K562 (cell line): ENCODE results near the gene ACY1. TPM values are rescaled to one million over a fixed set of nuclear protein-coding genes. Genes with fewer than 3 reads are reported as not detected.

ENCODE experiments used
- ATAC-seq: fragments of 200-7000 bp; cut with Tn5 transposase; 3 replicates; pipeline ENCODE4 v1.9.1; 2020; ENCODE audit warnings: moderate library complexity
- BruUV-seq: library from RNA; stranded (reverse); fragments of 400-500 nt; replicated peaks from 2 replicates; lab custom pipeline; 2021; lab: Mats Ljungman, UMichigan
- CTCF ChIA-PET: fragments of 300-600 bp; formaldehyde crosslinking; extraction: SDS; loops from one replicate; lab custom pipeline; 2021; ENCODE audit warnings: low intra/inter-chr PET ratio; lab: Yijun Ruan, JAX
- POLR2A ChIA-PET: fragments of 300-600, 350-650 bp; sonication (Branson Sonifier 250); formaldehyde crosslinking; extraction: SDS; loops from one replicate; lab custom pipeline; 2021; ENCODE audit warnings: antibody characterized with exemption, inconsistent platforms; lab: Yijun Ruan, JAX
- DNase-seq, 4 experiments: peaks; one replicate each; pipeline versions ENCODE4 v3.0.0 to v3.0.0-alpha.2; 2011 to 2018; ENCODE audit warnings: low spot score in 3 of 4, mixed read lengths in 3 of 4; ENCODE audit errors: extremely low read depth in 1 of 4
- FAIRE-seq: peaks from 2 replicates; lab custom pipeline; 2011; peaks lifted over from hg19 to GRCh38; lab: Jason Lieb, UNC
- H2AFZ ChIP-seq: 2 replicates; pipeline ENCODE4 v1.6.0; 2011; ENCODE audit warnings: low read depth, low read length, control low read depth, inconsistent platforms
- H3K27ac ChIP-seq: fragments of 200-600 bp; 3 replicates; pipeline ENCODE4 v1.8.0; 2011; ENCODE audit warnings: low read depth, mild to moderate bottlenecking, control low read depth, inconsistent platforms, low read length, moderate library complexity, mixed read lengths; ENCODE audit errors: extremely low read depth
- H3K27me3 ChIP-seq, 2 experiments: fragments of 300-600 bp in 1 of 2; 2 replicates in 1 of 2; 3 replicates in 1 of 2; pipeline versions ENCODE4 v1.6.0 to v1.8.0; 2011; ENCODE audit warnings: inconsistent platforms in 2 of 2, low read length in 2 of 2, mild to moderate bottlenecking in 1 of 2, mixed read lengths in 1 of 2, moderate library complexity in 1 of 2; ENCODE audit not compliant: control insufficient read depth in 2 of 2, insufficient read depth in 2 of 2
- H3K36me3 ChIP-seq: fragments of 300-600 bp; 3 replicates; pipeline ENCODE4 v1.8.0; 2011; ENCODE audit warnings: mild to moderate bottlenecking, low read length, inconsistent platforms; ENCODE audit not compliant: control insufficient read depth, insufficient read depth
- H3K4me1 ChIP-seq, 2 experiments: fragments of 200-600 bp in 1 of 2; replicated peaks in 1 of 2; 2 replicates in 1 of 2; 3 replicates in 1 of 2; pipeline versions ENCODE4 v1.5.1 to v1.8.0; 2011; ENCODE audit warnings: inconsistent platforms in 2 of 2, low read length in 2 of 2, mild to moderate bottlenecking in 1 of 2, mixed read lengths in 1 of 2, moderate library complexity in 1 of 2; ENCODE audit not compliant: control insufficient read depth in 2 of 2, insufficient read depth in 2 of 2
- H3K4me2 ChIP-seq: 2 replicates; pipeline ENCODE4 v1.6.1; 2011; ENCODE audit warnings: low read length, control low read depth, inconsistent platforms, mixed read lengths; ENCODE audit not compliant: insufficient read depth
- H3K4me3 ChIP-seq: fragments of 200-600 bp; sonication (generic), shearing (Covaris generic); 2 replicates; pipeline ENCODE4 v1.5.1; 2016; ENCODE audit warnings: control low read depth, inconsistent platforms
- H3K79me2 ChIP-seq: fragments of 200-600 bp; 3 replicates; pipeline ENCODE4 v1.8.0; 2011; ENCODE audit warnings: low read length, inconsistent platforms; ENCODE audit not compliant: control insufficient read depth, insufficient read depth
- H3K9ac ChIP-seq, 2 experiments: 2 replicates each; pipeline versions ENCODE4 v1.6.0 to v1.6.1; 2011; ENCODE audit warnings: low read depth in 2 of 2, low read length in 2 of 2, control low read depth in 1 of 2, inconsistent platforms in 1 of 2, mild to moderate bottlenecking in 1 of 2, mixed read lengths in 1 of 2; ENCODE audit not compliant: insufficient read depth in 1 of 2
- H3K9me1 ChIP-seq: one replicate; pipeline ENCODE4 v1.6.0; 2011; ENCODE audit warnings: inconsistent platforms, mild to moderate bottlenecking, low read length, moderate library complexity; ENCODE audit not compliant: control insufficient read depth, insufficient read depth
- H3K9me3 ChIP-seq: replicated peaks from 2 replicates; pipeline ENCODE4 v1.5.1; 2011; ENCODE audit warnings: low read depth, low read length, inconsistent platforms; ENCODE audit not compliant: control insufficient read depth, insufficient read depth
- H4K20me1 ChIP-seq: replicated peaks from 2 replicates; pipeline ENCODE4 v1.6.1; 2011; ENCODE audit warnings: low read length, inconsistent platforms, mixed read lengths; ENCODE audit not compliant: control insufficient read depth, insufficient read depth
- SPI1 ChIP-seq: IDR thresholded peaks from 2 replicates; pipeline ENCODE4 v1.6.1; 2011; ENCODE audit warnings: low read depth, low read length, control low read depth, borderline replicate concordance
- STAT6 ChIP-seq: sonication (generic); formaldehyde crosslinking; IDR thresholded peaks from 2 replicates; pipeline ENCODE4 v1.8.1; 2023; ENCODE audit warnings: mild to moderate bottlenecking, missing genetic modification reagents
- ZNF512 ChIP-seq: IDR thresholded peaks from 2 replicates; pipeline ENCODE4 v1.6.1; 2016; ENCODE audit warnings: missing genetic modification characterization, missing compliant biosample characterization
- WGBS: fragments of 100-300 bp; shearing (Covaris generic); methylation state at CpG from one replicate; pipeline ENCODE4 v1.1.6; 2016; ENCODE audit warnings: low coverage, mixed read lengths; ENCODE audit not compliant: insufficient coverage; ENCODE audit errors: missing lambda C conversion rate; 5-methylcytosine and 5-hydroxymethylcytosine counted together
- in situ Hi-C: fragments of 300-500 bp; cut with MboI; formaldehyde crosslinking; loops from 4 replicates; pipeline ENCODE4 v1.15.0; 2018; ENCODE audit warnings: inconsistent platforms, mixed read lengths
- intact Hi-C: fragments of 100-400 bp; cut with micrococcal nuclease; formaldehyde crosslinking; loops from 2 replicates; pipeline ENCODE4 v1.14.2; 2022
- polyA plus RNA-seq, 8 experiments: library from polyadenylated mRNA; depleted of rRNA in 4 of 8; stranded (reverse) in 5 of 8; unstranded in 3 of 8; fragments of >200 nt; fragmentation: Nextera tagmentation in 2 of 8; fragmentation: Illumina TruSeq in 1 of 8; extraction: Ambion mirVana in 2 of 8; extraction: Trizol in 1 of 8; gene quantifications; 2 replicates each; pipeline versions ENCODE4 v1.2.1 to v1.2.3, GENCODE V29; 2011 to 2014; ENCODE audit warnings: inconsistent platforms in 1 of 8, missing spikeins in 1 of 8
- total RNA-seq, 7 experiments: library from RNA; depleted of rRNA in 6 of 7; stranded (reverse); fragments of >200 nt in 6 of 7; fragmentation: Illumina TruSeq in 2 of 7; extraction: Trizol in 2 of 7; gene quantifications; 2 replicates each; pipeline versions ENCODE4 v1.2.1 to v1.2.3, GENCODE V29; 2011 to 2021; ENCODE audit warnings: low replicate concordance in 1 of 7

ACY1 gene
- total and polyA plus RNA-seq, 9 of the 15 experiments (the other 6 are each of a cell fraction or from before 2014, with no cell fraction given): 70.7 to 195 (median 123) TPM

GRCh38 chr3:51954105-51954504 lies 29.2 kb upstream of the ACY1 start:
- FAIRE-seq: no peak
- in situ Hi-C loops: no loop called here
- H2AFZ ChIP-seq: no peak overlapping the region

More at GRCh38 chr3:51954105-51954504, 29.2 kb upstream of the ACY1 start:
- no peaks in the 10 kb centered on the region for H3K79me2 ChIP-seq
- no peaks in the 10 kb centered on the region for H3K36me3 ChIP-seq
- TF ChIP-seq ZNF512 (no peak), STAT6 (CRISPR knock-in tag) (no peak), SPI1 (peak; percentile 61; the same call in 1 of the 2 replicates)
- no peak overlapping the region for H3K4me3 ChIP-seq
- H4K20me1 ChIP-seq: no peaks in the 10 kb centered on the region
- no peak overlapping the region for H3K27ac ChIP-seq
- intact Hi-C loops: no loop called here
- no TSS peak for BruUV-seq
- no peak overlapping the region for H3K9ac ChIP-seq
- H3K27me3 ChIP-seq: peaks cover 0 to 4% of the 10 kb centered on the region in 2 experiments; a peak in 2 of 5 replicates
- H3K9me1 ChIP-seq: no peaks in the 10 kb centered on the region
- H3K9me3 ChIP-seq: no peaks in the 10 kb centered on the region
- DNase-seq (no peak), ATAC-seq (no peak)
- no peak overlapping the region for H3K4me2 ChIP-seq
- 0% methylated on average over 5 of the region's 6 CpGs for WGBS
- peaks cover 0 to 5% of the 10 kb centered on the region in 2 experiments; a peak in 1 of 5 replicates for H3K4me1 ChIP-seq
- ChIA-PET POLR2A (interaction anchor here (0.6 to 1.1 kb wide), 4 partner anchors 9 to 104 kb away, joined by 3 to 5 read pairs (median 4); partner anchors contain the start of gene PARP3), CTCF (no interaction called here)
